ENCODE measurements around the gene PHLDB2.

DNA sequence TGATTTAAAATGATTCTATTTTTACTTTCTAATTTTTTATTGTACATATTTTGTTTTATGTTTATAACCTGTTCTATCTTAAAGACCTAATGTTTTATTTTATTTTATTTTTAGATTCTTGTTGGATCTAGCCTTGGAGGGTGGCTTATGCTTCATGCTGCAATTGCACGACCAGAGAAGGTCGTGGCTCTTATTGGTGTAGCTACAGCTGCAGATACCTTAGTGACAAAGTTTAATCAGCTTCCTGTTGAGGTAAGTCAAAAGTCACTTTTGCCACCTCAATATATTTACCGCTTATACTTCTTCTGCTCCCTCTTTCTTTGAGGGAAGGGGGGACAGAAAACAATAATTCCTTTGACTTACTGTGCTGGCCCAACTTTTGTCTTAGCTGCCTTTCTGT is 127.7 kb downstream of the PHLDB2 start:
- no peak for TF ChIP-seq LEF1 (IDR thresholded peaks at IDR 0.05; ENCODE audit: borderline replicate concordance)
- TF ChIP-seq L3MBTL2 (conservative IDR thresholded peaks at IDR 0.05): no peak
- TF ChIP-seq ELF4 (IDR thresholded peaks at IDR 0.05): no peak
- no peak for TF ChIP-seq FOXA1 (IDR thresholded peaks at IDR 0.05)

All from HEK293T (cell line).